Skeletal muscle tissue (tissue), 4 donors: ENCODE data around the gene FIBCD1. TPM values are rescaled to one million over a fixed set of nuclear protein-coding genes. Genes with fewer than 3 reads are reported as not detected.

Experiments used
- H3K27ac ChIP-seq: one replicate; pipeline ENCODE4 v1.7.0; 2013; ENCODE audit warnings: mild to moderate bottlenecking, low read depth, low read length, inconsistent platforms
- H3K27me3 ChIP-seq, 3 donors: one replicate each; pipeline ENCODE4 v1.7.0; 2013; ENCODE audit warnings: low read length in 3 of 3; ENCODE audit not compliant: control insufficient read depth in 3 of 3, insufficient read depth in 3 of 3
- H3K36me3 ChIP-seq, 3 donors: one replicate each; pipeline ENCODE4 v1.7.0; 2013; ENCODE audit warnings: low read length in 3 of 3; ENCODE audit not compliant: control insufficient read depth in 3 of 3, insufficient read depth in 3 of 3
- H3K4me1 ChIP-seq, 3 donors: one replicate each; pipeline ENCODE4 v1.7.0; 2013; ENCODE audit warnings: low read length in 3 of 3, mild to moderate bottlenecking in 3 of 3; ENCODE audit not compliant: control insufficient read depth in 3 of 3, insufficient read depth in 3 of 3
- H3K4me3 ChIP-seq, 3 donors: one replicate each; pipeline ENCODE4 v1.7.0; 2013; ENCODE audit warnings: low read length in 3 of 3
- H3K9ac ChIP-seq, 3 donors: one replicate each; pipeline ENCODE4 v1.7.0; 2013; ENCODE audit warnings: low read length in 3 of 3, mild to moderate bottlenecking in 3 of 3, moderate library complexity in 2 of 3, low read depth in 1 of 3
- H3K9me3 ChIP-seq, 3 donors: one replicate each; pipeline ENCODE4 v1.7.0; 2013; ENCODE audit warnings: low read length in 3 of 3; ENCODE audit not compliant: control insufficient read depth in 3 of 3
- total RNA-seq: library from RNA; depleted of rRNA; stranded (reverse); fragments of >200 nt; gene quantifications from one replicate; pipeline ENCODE4 v1.2.3, GENCODE V29; 2014
- donor health status: Osteomylitis.

FIBCD1 gene
- total RNA-seq, 1 donor from 2014 or later: not detected

DNA sequence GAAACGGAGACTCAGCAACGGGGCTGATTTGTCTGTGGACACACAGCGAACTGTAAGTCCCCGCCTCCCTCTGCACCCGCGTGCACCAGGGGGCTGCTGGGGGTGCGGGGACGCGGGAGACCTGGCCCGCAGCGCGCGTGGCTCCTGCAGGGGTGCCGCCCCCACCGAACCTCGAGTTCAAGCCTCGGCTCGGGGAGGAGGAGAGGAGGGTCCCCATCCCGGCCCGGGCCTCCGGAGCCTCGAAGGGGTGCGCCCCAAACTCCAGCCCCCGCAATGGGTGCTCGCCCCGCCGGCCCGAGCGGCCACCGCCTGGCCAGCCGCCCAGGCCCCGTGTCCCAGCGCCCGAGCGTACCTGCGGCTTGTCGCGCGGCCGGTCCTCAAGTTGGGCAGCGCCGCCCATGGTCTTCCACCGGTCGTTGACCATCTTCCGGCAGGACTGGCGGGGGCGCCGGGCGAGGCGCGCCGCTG is 829 bp downstream of the FIBCD1 start:
- Histone ChIP-seq H3K36me3 (no peaks in the 10 kb centered on the region), H3K4me3 (no peak overlapping the region), H3K9ac (no peak overlapping the region), H3K27me3 (peaks cover 71 to 93% (median 89%) of the 10 kb centered on the region in 3 donors), H3K4me1 (peaks cover 3 to 4% (median 3%) of the 10 kb centered on the region in 3 donors), H3K9me3 (no peaks in the 10 kb centered on the region), H3K27ac (no peak overlapping the region)

- Histone ChIP-seq H3K27me3 (peaks cover 78 to 95% (median 94%) of the 10 kb centered on the region in 3 donors), H3K9me3 (no peaks in the 10 kb centered on the region), H3K36me3 (no peaks in the 10 kb centered on the region), H3K9ac (no peak overlapping the region), H3K4me1 (peaks cover 3 to 4% (median 3%) of the 10 kb centered on the region in 3 donors), H3K27ac (no peak overlapping the region), H3K4me3 (no peak overlapping the region)
Measured at GRCh38 chr9:130937146-130938076, 1.6 kb downstream of the FIBCD1 start.

DNA sequence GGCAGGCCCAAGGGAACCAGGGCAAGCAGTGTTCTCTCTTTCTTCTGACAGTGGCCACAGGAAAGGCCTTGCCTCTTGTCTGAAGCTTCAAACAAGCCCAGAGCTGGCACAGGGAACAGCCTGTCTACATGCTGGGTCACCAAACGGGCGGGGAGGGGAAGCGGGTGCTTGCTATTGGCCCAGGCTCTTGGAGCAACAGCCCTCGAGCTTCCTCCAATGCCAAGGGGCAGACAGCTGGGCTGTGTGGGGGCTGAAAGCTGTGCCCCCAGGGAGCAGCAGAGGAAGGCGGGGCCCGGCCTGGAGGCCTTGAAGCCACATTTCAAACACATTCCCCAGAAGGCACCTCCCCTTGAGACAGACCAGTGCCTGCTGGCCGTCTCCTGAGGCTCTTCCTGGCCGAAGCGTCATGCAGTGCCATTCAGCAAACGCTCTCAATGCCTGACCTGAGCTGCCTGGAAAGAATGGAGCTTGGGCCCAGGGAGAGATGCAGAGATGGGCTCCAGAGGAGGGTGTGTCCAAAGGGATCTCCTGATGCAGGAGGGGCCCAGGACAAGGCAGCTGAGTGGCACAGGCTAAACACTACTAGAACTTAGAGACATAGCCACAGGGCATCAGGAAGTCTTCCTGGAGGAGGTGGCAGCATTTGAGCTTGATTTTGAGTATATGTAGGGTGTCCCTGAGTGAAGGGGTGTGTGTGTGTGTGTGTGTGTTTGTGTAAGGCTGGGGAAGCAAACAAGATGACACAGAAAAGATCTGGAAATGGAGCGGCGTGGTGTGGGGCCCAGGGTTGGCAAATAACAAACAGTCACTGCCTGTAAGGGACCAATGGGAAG is 2.5 kb downstream of the FIBCD1 start:
- Histone ChIP-seq H3K27me3 (peaks cover 73 to 90% (median 90%) of the 10 kb centered on the region in 3 donors), H3K4me1 (peaks cover 3 to 4% (median 3%) of the 10 kb centered on the region in 3 donors), H3K36me3 (no peaks in the 10 kb centered on the region), H3K4me3 (no peak overlapping the region), H3K9ac (no peak overlapping the region), H3K9me3 (no peaks in the 10 kb centered on the region), H3K27ac (no peak overlapping the region)

DNA sequence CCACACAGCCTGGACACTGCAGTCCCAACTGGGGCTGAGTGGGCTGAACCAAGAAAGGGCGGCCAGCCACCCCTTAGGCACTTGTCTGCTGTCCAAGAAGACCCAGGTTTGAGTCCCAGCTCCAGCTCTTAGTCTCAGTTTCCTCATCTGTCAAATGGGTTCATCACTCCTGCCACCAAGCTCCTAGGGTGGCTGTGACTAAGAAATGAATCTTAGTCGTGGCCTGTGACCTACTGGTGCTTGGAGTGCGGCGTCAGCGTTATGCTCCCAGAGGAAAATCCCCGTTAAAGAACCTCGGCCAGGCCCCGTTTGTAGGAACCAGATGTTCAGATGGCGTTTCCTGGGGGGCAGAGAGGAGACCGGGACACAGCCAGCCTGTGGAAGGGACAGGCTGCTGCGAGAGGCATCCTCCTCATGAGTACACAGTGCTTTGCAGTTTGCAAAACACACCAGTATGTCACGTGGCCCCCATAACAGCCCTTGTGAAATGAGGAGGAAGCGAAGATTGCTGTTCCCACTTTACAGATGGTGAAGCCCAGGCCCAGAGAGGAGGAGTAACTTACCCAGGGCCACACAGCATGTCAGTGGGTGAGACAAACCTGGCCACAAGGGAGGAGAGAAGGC is 3.3 kb downstream of the FIBCD1 start:
- no peaks in the 10 kb centered on the region for H3K9me3 ChIP-seq
- H3K27me3 ChIP-seq: peaks cover 67 to 88% (median 83%) of the 10 kb centered on the region in 3 donors
- no peaks in the 10 kb centered on the region for H3K36me3 ChIP-seq
- H3K27ac ChIP-seq: no peak overlapping the region
- H3K9ac ChIP-seq: no peak overlapping the region
- peaks cover 3 to 4% (median 3%) of the 10 kb centered on the region in 3 donors for H3K4me1 ChIP-seq
- no peak overlapping the region for H3K4me3 ChIP-seq

DNA sequence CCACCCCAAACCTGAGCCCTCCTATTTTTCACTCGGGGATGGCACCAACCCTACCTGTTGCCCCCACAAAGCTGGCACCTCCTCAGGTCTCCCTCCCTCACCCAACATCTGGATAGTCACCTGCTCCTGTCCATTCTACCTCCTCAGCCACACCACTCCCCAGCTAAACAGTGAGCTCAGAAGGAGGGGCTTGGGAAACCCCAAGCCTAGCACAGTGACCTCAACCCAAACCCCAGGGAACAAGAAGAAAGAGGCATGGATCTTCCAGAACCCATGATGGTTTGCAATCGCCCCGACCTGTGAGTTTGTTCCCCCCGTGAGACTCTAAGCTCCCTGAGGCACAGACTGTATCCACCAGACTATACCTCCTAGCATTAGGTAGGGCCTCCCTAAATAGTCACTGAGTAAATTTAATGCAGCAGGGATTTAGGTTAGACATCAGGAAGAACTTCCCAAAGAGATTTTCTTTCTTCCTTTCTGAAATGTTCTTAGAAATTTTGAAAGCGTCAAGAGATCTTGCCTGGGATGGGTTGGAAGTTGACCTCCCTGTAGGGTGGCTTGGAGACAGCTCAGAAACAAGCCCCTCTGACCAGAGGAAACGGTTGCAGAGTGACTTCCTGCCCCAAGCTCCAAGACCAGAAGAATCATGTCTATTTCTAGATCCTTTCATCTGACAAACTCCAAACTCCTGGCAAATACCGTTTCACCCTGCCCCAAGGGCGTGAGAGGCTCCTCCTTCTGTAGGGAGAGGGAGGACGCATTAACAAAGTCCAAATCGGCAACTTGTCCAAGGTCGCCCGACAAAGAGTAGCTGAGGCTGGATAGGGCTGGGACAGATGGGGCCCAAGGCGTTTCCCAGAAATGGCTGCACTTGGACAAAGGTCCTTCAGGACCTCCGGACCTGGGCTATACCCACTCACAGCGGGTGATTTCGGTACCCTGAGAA is 4.1 kb downstream of the FIBCD1 start:
- no peak overlapping the region for H3K4me3 ChIP-seq
- peaks cover 64 to 87% (median 75%) of the 10 kb centered on the region in 3 donors for H3K27me3 ChIP-seq
- H3K9me3 ChIP-seq: no peaks in the 10 kb centered on the region
- H3K36me3 ChIP-seq: no peaks in the 10 kb centered on the region
- H3K27ac ChIP-seq: no peak overlapping the region
- H3K4me1 ChIP-seq: peaks cover 3 to 4% (median 3%) of the 10 kb centered on the region in 3 donors
- no peak overlapping the region for H3K9ac ChIP-seq

- Histone ChIP-seq H3K36me3 (no peaks in the 10 kb centered on the region), H3K27me3 (peaks cover 68 to 82% (median 76%) of the 10 kb centered on the region in 3 donors), H3K4me1 (peaks cover 3% of the 10 kb centered on the region in 3 donors)
Measured at GRCh38 chr9:130934246-130934645, 4.8 kb downstream of the FIBCD1 start.

GRCh38 chr9:130933114-130934046 is 5.7 kb downstream of the FIBCD1 start:
- Histone ChIP-seq H3K4me3 (no peak overlapping the region), H3K4me1 (no peaks in the 10 kb centered on the region), H3K9me3 (no peaks in the 10 kb centered on the region), H3K9ac (no peak overlapping the region), H3K27me3 (peaks cover 68 to 75% (median 72%) of the 10 kb centered on the region in 3 donors), H3K36me3 (no peaks in the 10 kb centered on the region), H3K27ac (no peak overlapping the region)

More at GRCh38 chr9:130934246-130934645, 4.8 kb downstream of the FIBCD1 start:
- Histone ChIP-seq H3K9me3 (no peaks in the 10 kb centered on the region), H3K4me3 (no peak overlapping the region), H3K27ac (no peak overlapping the region), H3K9ac (no peak overlapping the region)

- H3K27me3 ChIP-seq: peaks cover 60 to 65% (median 63%) of the 10 kb centered on the region in 3 donors
- no peak overlapping the region for H3K4me3 ChIP-seq
- no peaks in the 10 kb centered on the region for H3K9me3 ChIP-seq
- no peak overlapping the region for H3K9ac ChIP-seq
- H3K36me3 ChIP-seq: no peaks in the 10 kb centered on the region
- H3K27ac ChIP-seq: no peak overlapping the region
- no peaks in the 10 kb centered on the region for H3K4me1 ChIP-seq
Measured at GRCh38 chr9:130932255-130933079, 6.6 kb downstream of the FIBCD1 start.
